Body of pancreas (tissue), 4 donors: Measurements from ENCODE around the gene AGO3. TPM values are rescaled to one million over a fixed set of nuclear protein-coding genes. Genes with fewer than 3 reads are reported as not detected.

ENCODE experiments used
- ATAC-seq: fragments of 150-250 bp; one replicate; pipeline ENCODE4 v1.9.1; 2016
- DNase-seq, 4 donors: peaks; one replicate each; pipeline ENCODE4 v3.0.0-alpha.2; 2019
- H3K27ac ChIP-seq, 4 donors: fragments of 200-600 bp; sonication (generic); 1 replicate in 3 of 4; 2 replicates in 1 of 4; pipeline versions ENCODE4 v1.5.1 to v1.6.1; 2016 to 2019; ENCODE audit warnings: mild to moderate bottlenecking in 1 of 4, mixed read lengths in 1 of 4, moderate library complexity in 1 of 4
- H3K27me3 ChIP-seq, 2 donors: fragments of 200-600 bp; sonication (generic); one replicate each; pipeline ENCODE4 v1.6.0; 2016; ENCODE audit warnings: mild to moderate bottlenecking in 1 of 2
- H3K36me3 ChIP-seq, 2 donors: fragments of 200-600 bp; sonication (generic); replicated peaks in 1 of 2; 2 replicates each; pipeline ENCODE4 v1.5.1; 2016; ENCODE audit warnings: low read depth in 2 of 2; ENCODE audit not compliant: insufficient read depth in 1 of 2
- H3K4me1 ChIP-seq: fragments of 200-600 bp; sonication (generic); one replicate; pipeline ENCODE4 v1.6.0; 2016
- H3K4me3 ChIP-seq, 2 donors: fragments of 200-600 bp; sonication (generic); 1 replicate in 1 of 2; 2 replicates in 1 of 2; pipeline ENCODE4 v1.5.1; 2016 to 2019
- H3K9me3 ChIP-seq, 3 donors: fragments of 200-600 bp; sonication (generic); 1 replicate in 2 of 3; 2 replicates in 1 of 3; pipeline ENCODE4 v1.5.1; 2016
- POLR2A ChIP-seq, 3 donors: fragments of 450-650 bp; IDR thresholded peaks; one replicate each; pipeline ENCODE4 v1.6.1; 2016; ENCODE audit warnings: antibody characterized with exemption in 3 of 3, mild to moderate bottlenecking in 2 of 3
- WGBS, 2 donors: methylation state at CpG; one replicate each; pipeline ENCODE4 v1.1.5; 2017; 5-methylcytosine and 5-hydroxymethylcytosine counted together
- intact Hi-C: fragments of 100-400 bp; cut with DNase I; formaldehyde crosslinking; loops from one replicate; pipeline ENCODE4 v1.15.1; 2023
- total RNA-seq, 2 donors: library from RNA; depleted of rRNA; stranded (reverse); fragments of >200 nt; gene quantifications; one replicate each; pipeline ENCODE4 v1.1.0, GENCODE V29; 2016
- TF ChIP-seq, protein P1 (sequence below), 7 experiments: fragments of 450-650 bp in 4 of 7; fragments of 200-600 bp in 3 of 7; sonication (generic) in 3 of 7; IDR thresholded peaks; one replicate each; pipeline ENCODE4 v1.5.1; 2016 to 2019; ENCODE audit warnings: antibody characterized with exemption in 7 of 7

The AGO3 gene
- total RNA-seq, 2 donors from 2014 or later, result 10.9 to 12.2 TPM

DNA sequence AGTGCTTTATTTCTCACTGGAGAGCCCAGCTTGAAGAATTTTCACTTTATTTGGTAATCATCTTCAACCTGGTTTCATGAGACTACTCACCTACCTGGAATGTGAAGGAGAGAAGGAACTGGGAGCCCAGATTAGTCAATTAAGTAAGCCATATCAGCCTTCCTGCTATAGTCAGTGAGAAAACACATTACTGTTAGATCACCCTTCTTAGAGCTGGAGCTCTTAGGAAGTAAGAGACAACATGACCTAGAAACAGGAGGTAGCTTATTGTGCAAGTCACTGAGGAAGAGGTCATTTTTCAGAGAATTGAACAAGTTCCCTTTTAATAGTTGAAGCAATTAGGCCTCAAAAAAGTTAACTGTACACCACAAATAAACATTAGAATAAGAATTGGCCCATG is 103.8 kb downstream of the AGO3 start:
- DNase-seq (no peak), ATAC-seq (no peak)

DNA sequence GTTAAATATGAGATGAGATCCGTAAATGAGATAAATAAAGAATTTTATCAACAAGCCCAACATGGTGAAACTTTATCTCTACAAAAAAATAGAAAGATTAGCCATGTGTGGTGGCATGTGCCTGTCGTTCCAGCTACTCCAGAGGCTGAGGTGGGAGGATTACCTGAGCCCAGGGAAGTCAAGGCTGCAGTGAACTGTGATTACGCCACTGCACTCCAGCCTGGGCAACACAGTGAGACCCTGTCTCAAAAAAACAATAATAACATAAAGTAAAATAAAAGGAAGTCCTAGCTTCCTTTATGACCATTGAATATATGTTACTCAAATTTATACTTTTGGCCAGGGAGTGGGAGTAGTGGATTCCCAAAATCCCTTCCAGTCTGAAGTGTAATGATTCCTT is 104.2 kb downstream of the AGO3 start:
- 89 to 93% methylated on average over 3 of the region's 3 CpGs for WGBS, 2 donors
- H3K4me1 ChIP-seq, result no peaks in the 10 kb centered on the region
- no peaks in the 10 kb centered on the region for H3K27me3 ChIP-seq
- TF ChIP-seq, protein P1, sequence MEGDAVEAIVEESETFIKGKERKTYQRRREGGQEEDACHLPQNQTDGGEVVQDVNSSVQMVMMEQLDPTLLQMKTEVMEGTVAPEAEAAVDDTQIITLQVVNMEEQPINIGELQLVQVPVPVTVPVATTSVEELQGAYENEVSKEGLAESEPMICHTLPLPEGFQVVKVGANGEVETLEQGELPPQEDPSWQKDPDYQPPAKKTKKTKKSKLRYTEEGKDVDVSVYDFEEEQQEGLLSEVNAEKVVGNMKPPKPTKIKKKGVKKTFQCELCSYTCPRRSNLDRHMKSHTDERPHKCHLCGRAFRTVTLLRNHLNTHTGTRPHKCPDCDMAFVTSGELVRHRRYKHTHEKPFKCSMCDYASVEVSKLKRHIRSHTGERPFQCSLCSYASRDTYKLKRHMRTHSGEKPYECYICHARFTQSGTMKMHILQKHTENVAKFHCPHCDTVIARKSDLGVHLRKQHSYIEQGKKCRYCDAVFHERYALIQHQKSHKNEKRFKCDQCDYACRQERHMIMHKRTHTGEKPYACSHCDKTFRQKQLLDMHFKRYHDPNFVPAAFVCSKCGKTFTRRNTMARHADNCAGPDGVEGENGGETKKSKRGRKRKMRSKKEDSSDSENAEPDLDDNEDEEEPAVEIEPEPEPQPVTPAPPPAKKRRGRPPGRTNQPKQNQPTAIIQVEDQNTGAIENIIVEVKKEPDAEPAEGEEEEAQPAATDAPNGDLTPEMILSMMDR (IDR thresholded peaks at IDR 0.05), result no peak
- TF ChIP-seq POLR2A (IDR thresholded peaks at IDR 0.05), result no peak
- no peak overlapping the region for H3K27ac ChIP-seq
- H3K36me3 ChIP-seq, result peaks cover 0 to 5% of the 10 kb centered on the region in 2 donors
- intact Hi-C loops, result no loop called here
- DNase-seq (no peak), ATAC-seq (no peak)
- no peaks in the 10 kb centered on the region for H3K9me3 ChIP-seq
- no peak overlapping the region for H3K4me3 ChIP-seq

More for the DNA sequence above, 103.8 kb downstream of the AGO3 start:
- intact Hi-C loops, result no loop called here
- H3K27ac ChIP-seq, result no peak overlapping the region
- H3K4me3 ChIP-seq, result no peak overlapping the region
- H3K27me3 ChIP-seq, result no peaks in the 10 kb centered on the region
- H3K9me3 ChIP-seq, result no peaks in the 10 kb centered on the region
- H3K4me1 ChIP-seq, result no peaks in the 10 kb centered on the region
- peaks cover 0 to 5% of the 10 kb centered on the region in 2 donors for H3K36me3 ChIP-seq
- TF ChIP-seq, protein P1 (IDR thresholded peaks at IDR 0.05), result no peak
- no peak for TF ChIP-seq POLR2A (IDR thresholded peaks at IDR 0.05)

DNA sequence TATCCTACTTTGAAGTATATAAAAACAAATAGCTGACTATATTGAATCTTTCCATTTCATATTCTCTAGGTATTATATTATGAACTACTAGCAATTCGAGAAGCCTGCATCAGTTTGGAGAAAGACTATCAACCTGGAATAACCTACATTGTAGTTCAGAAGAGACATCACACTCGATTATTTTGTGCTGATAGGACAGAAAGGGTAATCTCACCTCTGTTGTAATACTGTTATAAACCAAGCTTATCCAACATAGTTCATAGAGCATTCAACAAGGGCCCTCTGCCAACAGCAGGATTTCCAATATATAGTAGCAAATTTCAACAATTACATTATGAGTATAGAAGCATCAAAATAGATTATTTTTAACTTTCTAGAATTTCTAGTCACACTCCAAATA is 109.3 kb downstream of the AGO3 start:
- H3K36me3 ChIP-seq, result peaks cover 0 to 15% of the 10 kb centered on the region in 2 donors
- H3K27me3 ChIP-seq, result no peaks in the 10 kb centered on the region
- DNase-seq, result no peak
- H3K9me3 ChIP-seq, result no peaks in the 10 kb centered on the region
- no peak for TF ChIP-seq POLR2A (IDR thresholded peaks at IDR 0.05)
- TF ChIP-seq, protein P1 (IDR thresholded peaks at IDR 0.05), result no peak
- 73 to 80% methylated on average over 2 of the region's 2 CpGs for WGBS, 2 donors
- H3K27ac ChIP-seq, result no peak overlapping the region
- intact Hi-C loops, result no loop called here
- ATAC-seq, result no peak
- no peak overlapping the region for H3K4me3 ChIP-seq
- H3K4me1 ChIP-seq, result no peaks in the 10 kb centered on the region

DNA sequence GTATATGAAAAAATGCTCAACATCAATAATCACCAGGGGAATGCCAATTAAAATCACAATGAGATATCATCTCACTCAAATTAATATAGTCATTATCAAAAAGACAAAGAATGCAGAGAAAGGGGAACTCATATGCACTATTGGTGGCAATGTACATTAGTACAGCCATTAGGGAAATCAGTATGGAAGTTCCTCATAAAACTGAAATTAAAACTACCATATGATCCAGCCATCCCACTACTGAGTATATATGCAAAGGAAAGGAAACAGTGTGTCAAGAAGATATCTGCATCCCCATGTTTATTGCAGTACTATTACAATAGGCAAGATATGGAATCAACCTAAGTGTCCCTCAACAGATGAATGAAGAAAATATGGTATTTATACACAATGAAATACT is 120.9 kb downstream of the AGO3 start:
- Histone ChIP-seq H3K36me3 (peaks cover 0 to 4% of the 10 kb centered on the region in 2 donors), H3K4me3 (no peak overlapping the region), H3K4me1 (no peaks in the 10 kb centered on the region), H3K27me3 (no peaks in the 10 kb centered on the region), H3K27ac (no peak overlapping the region), H3K9me3 (no peaks in the 10 kb centered on the region)
- no peak for DNase-seq
- intact Hi-C loops, result no loop called here
- no peak for TF ChIP-seq POLR2A (IDR thresholded peaks at IDR 0.05)
- TF ChIP-seq, protein P1 (IDR thresholded peaks at IDR 0.05), result no peak
- no peak for ATAC-seq

DNA sequence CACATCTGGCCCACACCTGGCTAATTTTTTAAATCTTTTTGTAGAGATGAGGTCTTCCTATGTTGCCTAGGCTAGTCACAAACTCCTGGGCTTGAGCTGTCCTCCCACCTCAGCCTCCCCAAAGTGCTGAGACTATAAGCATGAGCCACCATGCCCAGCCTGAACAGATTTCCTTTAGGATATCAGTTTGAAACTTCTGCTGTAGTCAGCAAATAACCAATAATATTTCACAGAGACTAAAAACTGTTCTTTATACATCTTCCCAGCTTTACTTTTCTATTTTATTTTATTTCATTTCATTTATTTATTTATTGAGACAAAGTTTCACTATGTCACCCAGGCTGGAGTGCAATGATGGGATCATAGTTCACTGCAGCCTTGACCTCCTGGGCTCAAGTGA is 123.1 kb downstream of the AGO3 start:
- no peak for DNase-seq
- Histone ChIP-seq H3K4me3 (no peak overlapping the region), H3K4me1 (no peaks in the 10 kb centered on the region), H3K36me3 (peaks cover 0 to 2% of the 10 kb centered on the region in 2 donors), H3K27me3 (no peaks in the 10 kb centered on the region), H3K27ac (no peak overlapping the region), H3K9me3 (no peaks in the 10 kb centered on the region)
- no peak for ATAC-seq
- intact Hi-C loops, result no loop called here
- TF ChIP-seq, protein P1 (IDR thresholded peaks at IDR 0.05), result no peak
- TF ChIP-seq POLR2A (IDR thresholded peaks at IDR 0.05), result no peak
